IMR-90 (cell line): ENCODE measurements around the gene TRIO. TPM values are rescaled to one million over a fixed set of nuclear protein-coding genes. Genes with fewer than 3 reads are reported as not detected.
"Not testable (repeated sequence)": the region's sequence is repeated elsewhere in the genome, so short reads cannot be mapped to it uniquely, and the experiment has no call there.

Experiments
- ATAC-seq: fragments of 200-7000 bp; cut with Tn5 transposase; 2 replicates; pipeline ENCODE4 v1.9.1; 2020; ENCODE audit warnings: low read depth, mild to moderate bottlenecking, moderate library complexity
- BruUV-seq: library from RNA; stranded (reverse); fragments of 400-500 nt; replicated peaks from 2 replicates; lab custom pipeline; 2021; lab: Mats Ljungman, UMichigan
- CTCF ChIA-PET: fragments of 300-600 bp; formaldehyde crosslinking; extraction: SDS; loops from one replicate; lab custom pipeline; 2021; ENCODE audit warnings: antibody characterized with exemption; lab: Yijun Ruan, JAX
- POLR2A ChIA-PET: fragments of 300-600 bp; sonication (Branson Sonifier 250); formaldehyde crosslinking; loops from one replicate; lab custom pipeline; 2022; ENCODE audit warnings: antibody characterized with exemption; ENCODE audit not compliant: unreplicated experiment; lab: Charles Lee
- DNase-seq: peaks from one replicate; pipeline ENCODE4 v3.0.0; 2013
- H2AFZ ChIP-seq: replicated peaks from 2 replicates; pipeline ENCODE3; 2013; ENCODE audit warnings: low read length, mild to moderate bottlenecking; ENCODE audit not compliant: poor library complexity
- H2AK5ac ChIP-seq: 2 replicates; pipeline ENCODE4 v1.6.1; 2013; ENCODE audit warnings: low read depth, low read length, inconsistent platforms
- H2AK9ac ChIP-seq: replicated peaks from 2 replicates; pipeline ENCODE3; 2013; ENCODE audit warnings: mild to moderate bottlenecking, low read depth, low read length, moderate library complexity; ENCODE audit not compliant: poor library complexity
- H2BK120ac ChIP-seq: 2 replicates; pipeline ENCODE4 v1.6.1; 2013; ENCODE audit warnings: low read depth, low read length, inconsistent platforms
- H2BK15ac ChIP-seq: 3 replicates; pipeline ENCODE4 v1.6.1; 2013; ENCODE audit warnings: low read depth, low read length, inconsistent platforms
- H2BK20ac ChIP-seq: 2 replicates; pipeline ENCODE4 v1.6.1; 2013; ENCODE audit warnings: low read depth, mild to moderate bottlenecking, inconsistent platforms, low read length, moderate library complexity
- H2BK5ac ChIP-seq: 2 replicates; pipeline ENCODE4 v1.6.1; 2013; ENCODE audit warnings: mild to moderate bottlenecking, low read depth, low read length, inconsistent platforms; ENCODE audit not compliant: poor library complexity, severe bottlenecking
- H3K14ac ChIP-seq: replicated peaks from 2 replicates; pipeline ENCODE4 v1.6.1; 2013; ENCODE audit warnings: low read depth, low read length, inconsistent platforms
- H3K18ac ChIP-seq: 2 replicates; pipeline ENCODE4 v1.6.1; 2013; ENCODE audit warnings: low read depth, low read length, control low read depth
- H3K23ac ChIP-seq: 2 replicates; pipeline ENCODE4 v1.6.1; 2013; ENCODE audit warnings: low read depth, low read length, inconsistent platforms
- H3K27ac ChIP-seq: 2 replicates; pipeline ENCODE4 v1.5.1; 2013; ENCODE audit warnings: mild to moderate bottlenecking, control low read depth, low read length; ENCODE audit not compliant: insufficient read depth
- H3K27me3 ChIP-seq: 2 replicates; pipeline ENCODE4 v1.6.1; 2013; ENCODE audit warnings: low read length; ENCODE audit not compliant: control insufficient read depth, insufficient read depth
- H3K36me3 ChIP-seq: 2 replicates; pipeline ENCODE4 v1.6.1; 2013; ENCODE audit warnings: low read length, mixed read lengths; ENCODE audit not compliant: control insufficient read depth, insufficient read depth
- H3K4ac ChIP-seq: 2 replicates; pipeline ENCODE4 v1.6.1; 2013; ENCODE audit warnings: low read depth, low read length, inconsistent platforms
- H3K4me1 ChIP-seq: 2 replicates; pipeline ENCODE4 v1.6.1; 2013; ENCODE audit warnings: low read length, mixed read lengths; ENCODE audit not compliant: control insufficient read depth, insufficient read depth
- H3K4me2 ChIP-seq: 2 replicates; pipeline ENCODE4 v1.6.1; 2013; ENCODE audit warnings: low read depth, mild to moderate bottlenecking, control low read depth, low read length, moderate library complexity
- H3K4me3 ChIP-seq: 2 replicates; pipeline ENCODE4 v1.5.1; 2013; ENCODE audit warnings: low read depth, mild to moderate bottlenecking, control low read depth, low read length, moderate library complexity; ENCODE audit not compliant: insufficient read depth
- H3K56ac ChIP-seq: 2 replicates; pipeline ENCODE4 v1.6.1; 2013; ENCODE audit warnings: low read length, inconsistent platforms; ENCODE audit not compliant: insufficient read depth; ENCODE audit errors: extremely low read depth
- H3K79me1 ChIP-seq, 2 experiments: 2 replicates each; pipeline ENCODE4 v1.6.1; 2013; ENCODE audit warnings: low read length in 2 of 2, inconsistent platforms in 1 of 2, low read depth in 1 of 2
- H3K9ac ChIP-seq: 2 replicates; pipeline ENCODE4 v1.6.1; 2013; ENCODE audit warnings: low read depth, low read length, control low read depth
- H3K9me1 ChIP-seq: 2 replicates; pipeline ENCODE4 v1.6.1; 2013; ENCODE audit warnings: low read length, inconsistent platforms; ENCODE audit not compliant: insufficient read depth
- H3K9me3 ChIP-seq: 2 replicates; pipeline ENCODE4 v1.6.1; 2013; ENCODE audit warnings: low read length; ENCODE audit not compliant: control insufficient read depth, insufficient read depth
- H4K20me1 ChIP-seq: 2 replicates; pipeline ENCODE4 v1.6.1; 2013; ENCODE audit warnings: low read length, inconsistent platforms; ENCODE audit not compliant: insufficient read depth
- H4K5ac ChIP-seq: 2 replicates; pipeline ENCODE4 v1.6.1; 2013; ENCODE audit warnings: mild to moderate bottlenecking, low read depth, low read length, control low read depth
- H4K8ac ChIP-seq, 2 experiments: 2 replicates each; pipeline ENCODE4 v1.6.1; 2013; ENCODE audit warnings: low read depth in 2 of 2, low read length in 2 of 2, control low read depth in 1 of 2, inconsistent platforms in 1 of 2
- H4K91ac ChIP-seq: 2 replicates; pipeline ENCODE4 v1.6.1; 2013; ENCODE audit warnings: low read depth, low read length, inconsistent platforms; ENCODE audit not compliant: insufficient read depth
- WGBS, 2 experiments: methylation state at CpG; one replicate each; pipeline versions ENCODE4 v1.1.5 to v1.1.7; 2013; ENCODE audit warnings: missing lambda C conversion rate in 2 of 2; ENCODE audit not compliant: insufficient read length in 1 of 2; ENCODE audit errors: extremely low coverage in 2 of 2; 5-methylcytosine and 5-hydroxymethylcytosine counted together
- dilution Hi-C: fragments of 300-500 bp; cut with HindIII; formaldehyde crosslinking; loops from one replicate; pipeline ENCODE4 v1.14.3; 2018; ENCODE audit warnings: low sequenced_read_pairs; ENCODE audit not compliant: unreplicated experiment
- in situ Hi-C: fragments of 300-500 bp; cut with MboI; formaldehyde crosslinking; loops from 3 replicates; pipeline ENCODE4 v1.14.3; 2019; ENCODE audit warnings: low sequenced_read_pairs, inconsistent platforms, mixed read lengths
- intact Hi-C: fragments of 100-400 bp; cut with micrococcal nuclease; formaldehyde crosslinking; loops from 2 replicates; pipeline ENCODE4 v1.10.0; 2022
- polyA plus RNA-seq, 3 experiments: library from polyadenylated mRNA; depleted of rRNA; stranded (reverse); fragments of >200 nt; gene quantifications; 2 replicates each; pipeline ENCODE4 v1.2.3, GENCODE V29; 2012; ENCODE audit warnings: low replicate concordance in 1 of 3
- total RNA-seq: library from RNA; depleted of rRNA; stranded (reverse); fragments of >200 nt; gene quantifications from 2 replicates; pipeline ENCODE4 v1.2.3, GENCODE V29; 2012

The TRIO gene
- total and polyA plus RNA-seq, 2 of the 4 experiments (the other 2 are of a cell fraction) = 206 to 522 TPM

GRCh38 chr5:14392552-14392951 lies 249.4 kb downstream of the TRIO start:
- H3K18ac ChIP-seq, H2BK120ac ChIP-seq, H3K27me3 ChIP-seq, H3K14ac ChIP-seq, H2BK20ac ChIP-seq, CTCF ChIA-PET, H4K8ac ChIP-seq, H3K4me3 ChIP-seq, H3K23ac ChIP-seq, H4K91ac ChIP-seq, H3K4ac ChIP-seq, H2AK9ac ChIP-seq, H3K4me2 ChIP-seq, H2AFZ ChIP-seq, intact Hi-C loops, BruUV-seq, H3K9me3 ChIP-seq, H2BK5ac ChIP-seq, ATAC-seq, H3K9ac ChIP-seq, POLR2A ChIA-PET, DNase-seq, H2AK5ac ChIP-seq, in situ Hi-C loops, H4K5ac ChIP-seq, H3K56ac ChIP-seq, H3K9me1 ChIP-seq, dilution Hi-C loops, H2BK15ac ChIP-seq, H3K27ac ChIP-seq: not testable (repeated sequence)
- Histone ChIP-seq H3K79me1 (peaks cover 45 to 60% of the 10 kb centered on the region in 2 experiments), H4K20me1 (peaks cover 43% of the 10 kb centered on the region), H3K4me1 (peaks cover 13% of the 10 kb centered on the region), H3K36me3 (peaks cover 64% of the 10 kb centered on the region)
- WGBS, 2 experiments = no CpG with 5 or more reads among the region's 10 CpGs
